ENCODE results near the gene ARPC2.

DNA sequence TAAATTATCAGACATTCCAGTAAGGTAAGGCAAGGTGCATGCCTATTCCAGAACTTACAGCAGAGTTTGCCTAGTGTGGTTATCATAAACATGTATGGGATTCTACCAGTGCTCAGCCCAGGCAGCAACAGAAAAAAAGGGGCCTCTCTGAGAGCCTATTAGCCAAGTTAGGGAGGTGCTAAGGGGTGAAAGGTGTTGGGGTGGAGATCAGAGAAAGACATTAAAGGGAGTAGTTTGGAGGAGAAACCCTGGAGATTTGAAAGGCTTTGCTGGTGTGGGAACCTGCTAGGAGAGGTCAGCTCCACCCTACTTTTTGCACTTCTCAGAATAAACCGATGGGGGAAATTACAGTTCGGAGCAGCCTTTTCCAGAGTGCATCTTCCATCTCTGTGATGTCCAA, 2.9 kb downstream of the ARPC2 start:
- TF ChIP-seq, protein P1, sequence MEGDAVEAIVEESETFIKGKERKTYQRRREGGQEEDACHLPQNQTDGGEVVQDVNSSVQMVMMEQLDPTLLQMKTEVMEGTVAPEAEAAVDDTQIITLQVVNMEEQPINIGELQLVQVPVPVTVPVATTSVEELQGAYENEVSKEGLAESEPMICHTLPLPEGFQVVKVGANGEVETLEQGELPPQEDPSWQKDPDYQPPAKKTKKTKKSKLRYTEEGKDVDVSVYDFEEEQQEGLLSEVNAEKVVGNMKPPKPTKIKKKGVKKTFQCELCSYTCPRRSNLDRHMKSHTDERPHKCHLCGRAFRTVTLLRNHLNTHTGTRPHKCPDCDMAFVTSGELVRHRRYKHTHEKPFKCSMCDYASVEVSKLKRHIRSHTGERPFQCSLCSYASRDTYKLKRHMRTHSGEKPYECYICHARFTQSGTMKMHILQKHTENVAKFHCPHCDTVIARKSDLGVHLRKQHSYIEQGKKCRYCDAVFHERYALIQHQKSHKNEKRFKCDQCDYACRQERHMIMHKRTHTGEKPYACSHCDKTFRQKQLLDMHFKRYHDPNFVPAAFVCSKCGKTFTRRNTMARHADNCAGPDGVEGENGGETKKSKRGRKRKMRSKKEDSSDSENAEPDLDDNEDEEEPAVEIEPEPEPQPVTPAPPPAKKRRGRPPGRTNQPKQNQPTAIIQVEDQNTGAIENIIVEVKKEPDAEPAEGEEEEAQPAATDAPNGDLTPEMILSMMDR (IDR thresholded peaks at IDR 0.05 in 2 of 3, conservative IDR thresholded peaks at IDR 0.05 in 1 of 3; ENCODE audit: borderline replicate concordance in 1 of 3, insufficient read depth in 1 of 3, low read depth in 2 of 3, low read length in 2 of 3): no peak
- no peak for TF ChIP-seq EZH2 (IDR thresholded peaks at IDR 0.05)
- TF ChIP-seq POLR2A (IDR thresholded peaks at IDR 0.05; ENCODE audit: borderline replicate concordance, extremely low read depth, insufficient read depth, insufficient read length): no peak
- no peak for TF ChIP-seq POLR2AphosphoS5 (IDR thresholded peaks at IDR 0.05; ENCODE audit: low read depth, low read length)
- TF ChIP-seq, protein P2, sequence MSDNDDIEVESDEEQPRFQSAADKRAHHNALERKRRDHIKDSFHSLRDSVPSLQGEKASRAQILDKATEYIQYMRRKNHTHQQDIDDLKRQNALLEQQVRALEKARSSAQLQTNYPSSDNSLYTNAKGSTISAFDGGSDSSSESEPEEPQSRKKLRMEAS (IDR thresholded peaks at IDR 0.05): no peak
- no peak for TF ChIP-seq ZNF274 (IDR thresholded peaks at IDR 0.05; ENCODE audit: low read depth, low read length)
- TF ChIP-seq, protein P3, sequence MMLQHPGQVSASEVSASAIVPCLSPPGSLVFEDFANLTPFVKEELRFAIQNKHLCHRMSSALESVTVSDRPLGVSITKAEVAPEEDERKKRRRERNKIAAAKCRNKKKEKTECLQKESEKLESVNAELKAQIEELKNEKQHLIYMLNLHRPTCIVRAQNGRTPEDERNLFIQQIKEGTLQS (IDR thresholded peaks at IDR 0.05): no peak
- TF ChIP-seq, protein P4, sequence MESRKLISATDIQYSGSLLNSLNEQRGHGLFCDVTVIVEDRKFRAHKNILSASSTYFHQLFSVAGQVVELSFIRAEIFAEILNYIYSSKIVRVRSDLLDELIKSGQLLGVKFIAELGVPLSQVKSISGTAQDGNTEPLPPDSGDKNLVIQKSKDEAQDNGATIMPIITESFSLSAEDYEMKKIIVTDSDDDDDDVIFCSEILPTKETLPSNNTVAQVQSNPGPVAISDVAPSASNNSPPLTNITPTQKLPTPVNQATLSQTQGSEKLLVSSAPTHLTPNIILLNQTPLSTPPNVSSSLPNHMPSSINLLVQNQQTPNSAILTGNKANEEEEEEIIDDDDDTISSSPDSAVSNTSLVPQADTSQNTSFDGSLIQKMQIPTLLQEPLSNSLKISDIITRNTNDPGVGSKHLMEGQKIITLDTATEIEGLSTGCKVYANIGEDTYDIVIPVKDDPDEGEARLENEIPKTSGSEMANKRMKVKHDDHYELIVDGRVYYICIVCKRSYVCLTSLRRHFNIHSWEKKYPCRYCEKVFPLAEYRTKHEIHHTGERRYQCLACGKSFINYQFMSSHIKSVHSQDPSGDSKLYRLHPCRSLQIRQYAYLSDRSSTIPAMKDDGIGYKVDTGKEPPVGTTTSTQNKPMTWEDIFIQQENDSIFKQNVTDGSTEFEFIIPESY (IDR thresholded peaks at IDR 0.05; ENCODE audit: extremely low read depth, insufficient replicate concordance, low read length): no peak
- no peak for TF ChIP-seq YY1 (IDR thresholded peaks at IDR 0.05; ENCODE audit: extremely low read depth, insufficient replicate concordance, low read depth, low read length)
- TF ChIP-seq, protein P5, sequence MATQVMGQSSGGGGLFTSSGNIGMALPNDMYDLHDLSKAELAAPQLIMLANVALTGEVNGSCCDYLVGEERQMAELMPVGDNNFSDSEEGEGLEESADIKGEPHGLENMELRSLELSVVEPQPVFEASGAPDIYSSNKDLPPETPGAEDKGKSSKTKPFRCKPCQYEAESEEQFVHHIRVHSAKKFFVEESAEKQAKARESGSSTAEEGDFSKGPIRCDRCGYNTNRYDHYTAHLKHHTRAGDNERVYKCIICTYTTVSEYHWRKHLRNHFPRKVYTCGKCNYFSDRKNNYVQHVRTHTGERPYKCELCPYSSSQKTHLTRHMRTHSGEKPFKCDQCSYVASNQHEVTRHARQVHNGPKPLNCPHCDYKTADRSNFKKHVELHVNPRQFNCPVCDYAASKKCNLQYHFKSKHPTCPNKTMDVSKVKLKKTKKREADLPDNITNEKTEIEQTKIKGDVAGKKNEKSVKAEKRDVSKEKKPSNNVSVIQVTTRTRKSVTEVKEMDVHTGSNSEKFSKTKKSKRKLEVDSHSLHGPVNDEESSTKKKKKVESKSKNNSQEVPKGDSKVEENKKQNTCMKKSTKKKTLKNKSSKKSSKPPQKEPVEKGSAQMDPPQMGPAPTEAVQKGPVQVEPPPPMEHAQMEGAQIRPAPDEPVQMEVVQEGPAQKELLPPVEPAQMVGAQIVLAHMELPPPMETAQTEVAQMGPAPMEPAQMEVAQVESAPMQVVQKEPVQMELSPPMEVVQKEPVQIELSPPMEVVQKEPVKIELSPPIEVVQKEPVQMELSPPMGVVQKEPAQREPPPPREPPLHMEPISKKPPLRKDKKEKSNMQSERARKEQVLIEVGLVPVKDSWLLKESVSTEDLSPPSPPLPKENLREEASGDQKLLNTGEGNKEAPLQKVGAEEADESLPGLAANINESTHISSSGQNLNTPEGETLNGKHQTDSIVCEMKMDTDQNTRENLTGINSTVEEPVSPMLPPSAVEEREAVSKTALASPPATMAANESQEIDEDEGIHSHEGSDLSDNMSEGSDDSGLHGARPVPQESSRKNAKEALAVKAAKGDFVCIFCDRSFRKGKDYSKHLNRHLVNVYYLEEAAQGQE (IDR thresholded peaks at IDR 0.05; ENCODE audit: low read depth): no peak
- TF ChIP-seq CEBPB (IDR thresholded peaks at IDR 0.05; ENCODE audit: low read depth): no peak
- no peak for TF ChIP-seq FOSL1 (IDR thresholded peaks at IDR 0.05; ENCODE audit: low read depth)
- no peak for TF ChIP-seq EZH2phosphoT487 (IDR thresholded peaks at IDR 0.05; ENCODE audit: borderline replicate concordance)

All from HCT116 (cell line).